ENCODE results near the gene ZNF512B.
A peak's percentile ranks its signal among the peaks of the same experiment; 100 is the strongest.

DNA sequence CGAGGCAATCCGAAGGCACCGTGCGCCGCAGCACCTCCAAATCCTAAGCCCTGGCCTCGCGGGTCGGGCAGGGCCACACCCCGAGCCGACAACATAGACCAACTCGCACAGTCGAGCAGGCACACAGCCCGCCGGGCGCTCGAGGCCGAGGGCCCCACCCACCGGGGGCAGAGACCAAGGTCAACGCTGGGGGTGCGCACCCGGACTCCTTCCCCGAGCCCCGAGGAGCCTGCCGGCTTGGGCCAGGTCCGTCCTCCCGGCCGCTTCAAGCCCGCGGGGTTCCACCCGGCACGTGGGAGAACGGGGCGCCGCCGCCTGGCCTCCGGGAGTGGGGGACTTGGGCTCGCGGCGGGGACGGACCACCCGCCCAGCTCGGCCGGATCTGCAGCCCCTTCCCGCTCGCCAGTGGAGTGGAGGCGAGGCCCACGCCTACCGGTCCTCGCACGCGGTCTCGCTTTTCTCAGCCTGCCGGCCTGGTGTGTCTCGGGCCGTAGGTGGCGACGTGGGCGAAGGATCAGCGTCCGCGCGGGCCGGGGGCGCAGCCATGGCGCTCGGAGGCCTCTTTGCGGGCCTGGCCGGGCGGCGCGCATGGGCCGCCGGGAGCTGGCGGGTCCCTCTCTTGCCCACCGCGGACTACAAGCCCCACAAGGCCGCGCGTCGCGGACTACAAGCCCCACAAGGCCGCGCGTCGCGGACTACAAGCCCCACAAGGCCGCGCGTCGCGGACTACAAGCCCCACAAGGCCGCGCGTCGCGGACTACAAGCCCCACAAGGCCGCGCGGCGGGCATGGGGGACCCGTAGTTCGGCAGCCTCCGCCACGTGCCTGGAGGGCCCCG, 13.7 kb downstream of the ZNF512B start, which contains the start of gene UCKL1:
- peak in 2 of 6 experiments; percentile 1 for TF ChIP-seq CTCF (IDR thresholded peaks at IDR 0.05)
- TF ChIP-seq POLR2A (IDR thresholded peaks at IDR 0.05), result peak; percentile 76 to 83

Measured in Peyer's patch (tissue), 4 donors.